ENCODE data around the gene ZNF296.

GRCh38 chr19:45107621-45108150 lies 31.4 kb upstream of the ZNF296 start:
- TF ChIP-seq CTCF (IDR thresholded peaks at IDR 0.05) (no peak), POLR2A (IDR thresholded peaks at IDR 0.05) (no peak)
